ENCODE data around the gene IQCK. TPM values are rescaled to one million over a fixed set of nuclear protein-coding genes. Genes with fewer than 3 reads are reported as not detected.

The IQCK gene
- total RNA-seq, 1 donor from 2014 or later = 10.9 TPM

DNA sequence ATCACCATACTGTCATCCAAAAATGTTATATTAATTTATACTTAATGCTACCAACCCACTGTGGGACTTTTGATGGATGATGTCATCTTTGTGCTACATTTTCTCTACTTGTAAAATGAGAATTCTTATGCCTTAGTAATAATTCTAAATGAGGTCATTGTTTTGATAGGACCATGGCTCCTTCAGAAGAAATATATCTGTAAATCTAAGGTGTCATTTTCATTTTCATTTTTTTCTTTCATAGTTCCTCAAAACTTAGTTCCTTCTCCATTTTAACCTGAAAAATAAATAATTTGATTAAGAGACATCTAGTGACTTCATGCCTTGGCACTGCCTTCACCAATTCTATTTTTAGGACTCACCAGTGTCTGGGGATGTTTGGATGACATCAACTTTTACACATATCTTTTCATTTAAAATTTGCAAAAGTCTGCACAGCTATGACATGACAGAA, 117.9 kb downstream of the IQCK start:
- no peak for DNase-seq (ENCODE audit: low read depth in 2 of 2)

DNA sequence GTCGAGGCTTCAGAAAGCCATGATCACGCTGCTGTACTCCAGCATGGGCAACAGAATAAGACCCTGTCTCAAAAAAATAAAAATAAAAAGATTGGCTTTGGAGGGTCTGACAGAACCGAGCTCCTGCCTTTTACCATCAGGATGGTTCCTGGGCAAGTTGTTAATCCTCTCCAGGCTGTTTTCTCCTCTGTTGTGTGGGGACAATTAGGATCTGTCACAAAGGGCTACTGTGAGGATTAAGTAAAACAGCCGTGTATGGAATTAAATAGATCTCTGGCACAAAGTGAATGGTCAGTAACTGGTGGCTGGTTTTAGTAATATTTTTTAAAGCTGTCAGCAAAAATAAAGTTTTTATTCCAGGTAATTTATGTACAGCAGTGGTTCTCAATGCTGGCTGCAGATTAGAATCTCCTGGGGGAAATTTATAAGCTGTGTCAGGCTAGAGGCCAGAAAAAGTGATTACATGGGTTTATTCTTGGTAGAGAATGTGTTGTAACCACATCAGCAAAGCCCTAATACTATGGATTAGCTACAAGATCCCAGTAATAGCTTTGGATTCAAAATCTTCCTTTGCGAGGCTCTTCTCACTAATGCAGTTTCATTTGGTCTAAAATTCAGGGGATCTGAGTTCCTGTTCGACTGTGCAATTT, 119.4 kb downstream of the IQCK start:
- DNase-seq (ENCODE audit: low read depth in 2 of 2) = no peak

DNA sequence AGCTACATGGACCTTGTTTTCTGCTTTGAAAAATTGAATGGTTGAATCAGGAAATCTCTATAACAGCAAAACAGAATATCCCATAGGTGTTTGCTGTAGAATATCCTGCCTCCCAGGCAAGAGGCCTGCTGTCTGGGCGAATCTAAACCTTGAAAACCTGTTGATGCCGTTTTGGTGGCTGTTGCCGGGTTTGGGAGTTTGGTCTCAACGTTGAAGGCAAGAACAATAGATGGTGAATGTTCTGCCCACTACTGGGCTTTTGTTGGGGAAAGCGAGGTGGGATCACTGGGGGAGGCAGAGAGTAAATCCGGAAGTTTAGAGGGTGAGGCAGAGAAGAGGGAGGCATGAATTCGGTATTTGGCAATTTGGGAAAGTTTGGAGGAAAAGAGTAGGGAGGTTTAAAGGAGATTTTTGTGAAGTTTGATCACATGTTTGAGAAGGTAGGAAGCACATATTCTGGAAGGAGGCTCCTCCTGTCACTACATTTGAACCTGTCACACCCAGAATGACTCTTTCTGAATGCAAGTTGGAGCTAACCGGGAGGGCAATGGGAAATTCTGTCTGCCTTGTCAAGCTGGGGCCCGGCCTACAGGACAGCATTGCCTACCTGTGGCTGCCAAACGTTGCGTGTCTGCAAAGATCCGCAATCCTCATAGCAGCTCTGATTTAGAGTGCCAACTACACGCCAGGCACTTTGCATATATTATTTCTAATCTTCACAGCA, 120.1 kb downstream of the IQCK start:
- DNase-seq (ENCODE audit: low read depth in 2 of 2) = no peak

DNA sequence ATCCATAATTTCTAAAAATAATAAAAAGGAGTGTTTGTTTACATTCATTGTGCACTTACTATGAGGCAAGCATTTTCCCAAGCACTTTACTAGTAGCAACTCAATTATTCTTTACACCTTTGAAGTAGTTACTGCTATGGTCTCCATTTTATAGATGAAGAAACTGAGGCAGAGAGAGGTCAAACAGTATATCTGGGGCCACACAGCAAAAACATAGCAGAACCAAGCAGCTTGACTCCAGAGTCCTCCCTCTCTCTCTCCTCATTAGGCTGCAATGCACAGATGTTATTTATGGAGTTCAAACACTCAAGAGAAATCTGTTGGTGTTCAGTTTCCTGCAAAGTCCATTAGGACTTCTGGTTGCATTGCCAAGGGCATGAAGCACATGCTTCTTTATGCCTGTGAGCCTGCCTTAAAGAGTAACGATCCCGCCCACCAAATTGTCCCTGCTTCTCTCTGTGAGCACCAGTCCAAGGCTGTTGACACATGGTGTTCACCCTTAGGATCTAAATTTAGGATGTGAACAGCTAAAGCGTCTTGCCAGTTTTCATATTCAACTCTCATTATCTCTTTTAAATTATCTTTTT, 122.5 kb downstream of the IQCK start:
- DNase-seq (ENCODE audit: low read depth in 2 of 2) = peak in 1 of 2 donors; percentile 28

DNA sequence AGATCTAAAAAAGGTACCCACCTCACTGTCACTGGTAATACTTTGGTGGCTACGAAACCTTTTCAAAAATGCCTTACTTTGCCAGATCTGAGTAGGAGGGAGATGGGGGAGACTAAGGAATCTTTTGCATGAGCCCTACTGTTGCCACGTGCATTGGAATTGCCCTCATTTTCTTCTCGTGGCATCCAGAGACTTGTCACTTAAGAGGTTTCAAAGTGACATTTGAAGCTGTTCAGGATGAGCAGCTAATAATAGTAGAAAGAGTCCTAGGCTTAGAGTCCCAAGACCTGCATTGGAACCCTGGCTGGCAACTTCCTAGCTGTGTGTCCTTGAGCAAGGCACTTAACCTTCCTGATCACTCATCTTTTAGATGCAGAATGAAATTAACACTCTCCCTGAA, 123.1 kb downstream of the IQCK start:
- DNase-seq (ENCODE audit: low read depth in 2 of 2) = no peak

DNA sequence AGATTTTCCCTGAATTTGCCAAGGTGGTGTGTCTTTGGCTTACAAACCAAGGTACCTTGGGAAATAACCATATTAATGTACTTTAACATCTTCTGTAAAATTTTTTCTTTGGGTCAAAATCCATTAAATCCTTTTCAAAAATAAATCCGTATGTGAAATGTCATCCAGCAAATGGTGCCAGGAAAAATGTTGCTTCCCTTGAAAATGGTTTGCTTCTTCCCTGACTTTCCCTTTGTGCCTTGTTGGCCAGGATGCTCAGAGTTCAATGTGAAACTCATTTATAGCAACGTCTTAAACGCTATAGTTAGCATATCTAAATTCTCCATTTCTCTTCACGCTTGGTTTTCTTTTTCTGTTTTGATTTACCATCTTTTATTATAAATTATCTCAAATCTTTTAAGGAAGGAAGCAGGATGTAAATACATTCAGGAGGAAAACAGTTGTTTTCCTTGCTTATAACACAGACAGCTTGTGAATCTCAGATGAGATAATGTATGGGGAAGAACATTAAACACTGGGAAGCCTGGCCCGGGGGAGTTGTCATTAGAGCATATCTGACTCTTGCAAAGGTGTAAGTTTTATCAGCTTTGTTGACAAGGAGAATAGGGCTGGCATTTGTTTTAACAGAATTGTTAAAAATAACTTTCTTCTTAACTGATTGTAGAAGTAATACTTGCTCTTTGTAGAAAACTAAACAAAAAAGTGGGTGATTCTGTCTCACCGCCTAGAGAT, 124.5 kb downstream of the IQCK start:
- no peak for DNase-seq (ENCODE audit: low read depth in 2 of 2)

DNA sequence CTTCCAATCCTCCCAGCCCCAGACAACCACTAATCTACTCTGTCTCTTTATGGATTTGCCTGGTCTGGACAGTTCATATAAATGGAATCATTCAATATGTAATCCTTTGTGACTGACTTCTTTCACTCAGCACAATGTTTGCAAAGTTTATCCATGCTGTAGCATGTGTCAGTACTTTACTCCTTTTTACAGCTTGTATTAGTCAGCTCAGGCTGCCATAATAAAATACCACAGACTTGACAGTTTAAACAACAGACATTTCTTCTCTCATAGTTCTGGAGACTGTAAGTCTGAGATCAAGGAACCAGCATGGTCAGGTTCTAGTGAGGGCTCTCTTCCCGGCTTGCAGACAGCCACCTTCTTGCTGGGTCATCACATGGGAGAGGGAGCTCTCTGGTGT, 125.3 kb downstream of the IQCK start:
- no peak for DNase-seq (ENCODE audit: low read depth in 2 of 2)

DNA sequence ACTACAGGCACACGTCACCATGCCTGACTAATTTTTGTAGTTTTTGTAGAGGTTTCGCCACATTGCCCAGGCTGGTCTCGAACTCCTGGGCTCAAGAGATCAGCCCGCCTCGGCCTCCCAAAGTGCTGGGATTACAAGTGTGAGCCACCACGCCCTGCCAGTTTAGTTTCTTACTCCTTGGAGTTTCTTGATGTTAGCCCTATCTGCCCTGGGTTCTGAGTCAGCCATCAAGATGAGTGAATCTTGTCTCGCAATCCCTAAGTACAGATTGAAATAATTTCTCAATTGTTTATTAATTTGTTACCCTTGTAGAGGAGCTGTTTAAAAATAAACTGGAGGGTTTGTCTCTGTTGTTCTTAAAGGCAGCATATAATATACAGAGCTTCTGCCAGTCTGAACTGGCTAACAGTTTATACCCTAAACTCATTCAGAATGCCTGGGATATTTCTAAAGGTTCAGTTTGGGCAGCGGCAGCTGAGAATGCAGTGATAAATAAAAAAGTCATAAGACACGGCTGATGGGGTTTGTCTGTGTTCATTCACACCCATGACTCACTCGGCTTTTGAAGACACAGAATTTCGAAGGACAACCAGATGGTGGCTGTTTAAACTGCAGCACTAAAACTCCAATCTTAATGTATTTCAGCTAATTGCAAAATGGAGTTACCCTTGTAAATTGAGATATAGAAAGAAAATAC, 127.0 kb downstream of the IQCK start:
- no peak for DNase-seq (ENCODE audit: low read depth in 2 of 2)

DNA sequence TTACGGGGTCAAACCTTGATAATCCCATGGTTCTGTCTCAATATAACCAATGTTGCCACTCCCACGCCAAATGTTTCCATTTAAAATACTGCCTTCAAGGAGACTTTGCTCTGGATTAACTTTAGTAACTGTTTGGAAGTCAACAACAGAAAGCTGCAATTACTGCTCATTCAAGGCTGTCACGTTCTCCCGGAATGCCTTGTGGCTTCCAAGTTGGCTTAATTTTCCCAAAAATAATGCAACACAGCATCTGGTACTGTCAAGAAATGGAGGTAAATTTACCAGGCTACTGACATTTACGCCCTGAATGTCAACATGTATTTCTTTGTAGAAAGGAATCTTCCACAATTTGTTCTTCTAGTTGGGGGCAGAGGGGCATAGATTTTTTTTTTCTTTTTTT, 128.4 kb downstream of the IQCK start:
- DNase-seq (ENCODE audit: low read depth in 2 of 2) = no peak

DNA sequence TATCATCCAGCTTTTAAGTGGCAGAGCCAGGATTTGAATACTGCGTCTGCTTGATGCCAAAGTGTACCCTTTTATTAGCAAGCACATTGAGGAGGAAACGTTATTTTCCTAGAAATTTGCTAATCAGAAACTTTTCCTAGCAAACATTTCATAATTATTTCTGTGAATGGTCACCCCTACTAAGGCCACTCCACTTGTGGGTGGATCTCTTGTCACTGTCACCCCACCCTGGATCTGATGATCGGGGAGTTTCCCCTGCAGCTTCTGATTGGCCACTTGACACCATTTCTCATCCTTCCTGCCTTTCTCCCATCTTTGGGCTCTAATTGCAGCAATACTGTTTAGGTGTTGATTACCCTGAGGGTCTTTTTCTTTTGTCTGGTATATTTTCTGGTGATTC, 130.7 kb downstream of the IQCK start:
- no peak for DNase-seq (ENCODE audit: low read depth in 2 of 2)

DNA sequence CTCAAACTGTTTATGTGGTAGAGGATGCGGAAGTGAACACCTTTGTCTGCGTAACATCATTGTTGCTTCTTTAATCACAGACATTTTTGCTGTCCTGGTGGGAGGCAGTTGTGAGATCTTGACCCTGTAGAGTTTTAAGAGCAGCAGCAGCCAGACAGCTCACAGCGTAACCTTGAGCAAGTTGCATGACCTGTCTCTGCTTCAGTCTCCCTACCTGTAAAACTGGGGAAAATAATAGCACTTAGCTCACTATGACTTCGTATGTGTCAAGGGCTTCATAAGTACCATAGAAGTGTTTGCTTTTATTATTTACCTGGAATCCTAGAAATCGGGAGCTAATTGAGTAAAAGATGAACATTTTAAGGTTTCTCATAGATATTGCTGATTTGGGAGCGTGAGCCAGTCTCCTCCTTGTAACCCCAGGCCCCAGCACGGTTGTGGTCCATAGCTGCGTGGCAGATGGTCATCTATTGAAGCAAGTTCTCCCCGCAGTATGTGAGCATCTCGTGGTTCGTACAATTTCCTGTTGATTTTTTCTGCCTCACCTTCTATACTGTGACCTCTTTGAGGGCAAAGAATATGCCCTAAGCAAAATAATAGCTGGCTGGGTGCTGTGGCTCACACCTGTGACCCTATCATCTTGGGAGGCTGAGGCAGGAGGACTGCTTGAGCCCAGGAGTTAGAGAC, 132.2 kb downstream of the IQCK start:
- no peak for DNase-seq (ENCODE audit: low read depth in 2 of 2)

DNA sequence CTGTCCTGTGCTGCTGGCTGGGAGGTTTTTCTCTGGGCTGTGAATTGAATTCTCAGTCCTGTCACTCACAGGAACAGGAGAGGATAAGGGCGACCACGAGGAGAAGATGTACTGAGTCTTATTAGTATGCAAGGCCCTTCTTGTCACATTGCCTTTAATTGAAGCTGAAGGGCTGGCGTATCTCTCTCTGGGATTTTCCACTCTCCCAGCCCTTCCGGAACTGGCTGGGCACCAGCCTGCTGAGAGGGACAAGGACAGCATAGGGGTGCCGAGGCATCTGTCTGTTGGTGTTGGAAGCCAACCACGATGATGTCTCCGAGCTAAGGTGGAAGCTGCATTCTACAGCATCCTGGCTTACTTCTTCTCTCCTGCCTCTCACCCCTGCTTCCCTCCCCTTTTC, 133.4 kb downstream of the IQCK start:
- DNase-seq (ENCODE audit: low read depth in 2 of 2) = peak; percentile 29 to 52

DNA sequence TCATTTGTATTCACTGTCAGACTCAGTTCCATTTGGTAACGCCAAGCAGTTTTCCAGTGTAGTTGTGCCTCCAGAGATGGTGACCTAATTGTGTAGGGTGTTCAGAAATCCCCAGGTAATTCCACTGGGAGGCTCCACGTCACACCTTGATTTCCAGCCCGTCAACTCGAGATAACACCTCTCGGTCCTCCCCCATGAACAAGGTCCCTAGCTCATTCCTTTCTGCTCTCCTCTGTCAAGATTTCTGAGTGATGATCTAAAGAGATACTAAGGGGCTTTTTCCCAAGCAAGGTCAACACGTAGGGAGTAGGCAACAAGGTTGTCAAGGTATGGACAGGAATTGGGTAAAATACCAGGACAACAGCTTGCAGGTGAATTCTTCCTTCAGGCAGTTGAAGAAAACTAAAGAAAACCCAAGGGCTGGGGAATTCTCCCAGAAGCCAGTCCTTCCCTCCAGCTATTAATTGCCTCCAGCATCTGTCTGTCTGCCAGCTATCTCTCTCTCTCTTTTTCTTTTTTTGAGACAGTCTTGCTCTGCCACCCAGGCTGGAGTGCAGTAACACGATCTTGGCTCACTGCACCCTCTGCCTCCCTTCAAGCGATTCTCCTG, 135.2 kb downstream of the IQCK start:
- DNase-seq (ENCODE audit: low read depth in 2 of 2) = no peak

DNA sequence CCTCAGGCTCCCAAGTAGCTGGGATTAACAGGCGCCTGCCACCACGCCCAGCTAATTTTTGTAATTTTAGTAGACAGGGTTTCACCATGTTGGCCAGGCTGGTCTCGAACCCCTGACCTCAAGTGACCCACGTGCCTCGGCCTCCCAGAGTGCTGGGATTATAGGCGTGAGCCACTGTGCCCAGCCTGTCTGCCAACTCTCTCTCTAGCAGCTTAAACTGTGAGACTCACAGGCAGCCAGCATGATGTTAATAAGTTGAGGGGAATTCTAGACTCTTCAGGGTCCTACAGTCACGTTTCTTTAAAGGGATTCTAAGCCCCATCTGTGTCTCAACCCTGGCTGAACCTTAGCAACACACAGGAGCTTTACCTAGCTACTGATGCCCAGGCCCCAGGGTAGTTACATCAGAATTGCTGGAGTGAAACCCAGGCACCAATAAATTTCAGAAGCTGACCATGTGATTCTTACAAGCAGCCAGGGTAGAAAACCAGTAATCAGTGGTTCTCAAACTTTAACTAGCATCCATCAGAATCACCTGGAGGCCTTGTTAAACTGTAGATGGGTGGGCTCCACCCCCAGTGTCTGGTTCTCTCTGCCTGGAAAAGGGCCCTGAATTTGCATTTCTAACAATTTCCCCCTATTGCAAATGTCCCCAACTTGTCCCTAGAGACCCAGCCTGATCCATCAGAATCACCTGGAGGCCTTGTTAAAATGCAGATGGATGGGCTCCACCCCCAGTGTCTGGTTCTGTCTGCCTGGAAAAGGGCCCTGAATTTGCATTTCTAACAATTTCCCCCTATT, 135.9 kb downstream of the IQCK start:
- no peak for DNase-seq (ENCODE audit: low read depth in 2 of 2)

DNA sequence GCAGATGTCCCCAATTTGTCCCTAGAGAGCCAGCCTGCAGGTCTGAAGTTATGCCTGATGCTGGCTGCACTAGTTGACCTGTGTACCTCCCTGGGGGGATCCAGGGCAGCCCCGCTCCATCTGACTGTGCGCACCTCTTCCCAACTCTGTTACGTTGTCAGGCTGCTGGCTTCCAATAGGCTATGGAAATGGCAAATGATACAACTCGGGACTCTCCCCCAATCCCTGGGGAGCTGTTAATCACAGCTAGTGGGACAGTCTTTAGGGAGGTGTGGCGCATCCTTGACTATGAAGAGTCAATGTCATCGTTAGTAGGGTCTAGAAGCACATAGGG, 136.4 kb downstream of the IQCK start:
- no peak for DNase-seq (ENCODE audit: low read depth in 2 of 2)

DNA sequence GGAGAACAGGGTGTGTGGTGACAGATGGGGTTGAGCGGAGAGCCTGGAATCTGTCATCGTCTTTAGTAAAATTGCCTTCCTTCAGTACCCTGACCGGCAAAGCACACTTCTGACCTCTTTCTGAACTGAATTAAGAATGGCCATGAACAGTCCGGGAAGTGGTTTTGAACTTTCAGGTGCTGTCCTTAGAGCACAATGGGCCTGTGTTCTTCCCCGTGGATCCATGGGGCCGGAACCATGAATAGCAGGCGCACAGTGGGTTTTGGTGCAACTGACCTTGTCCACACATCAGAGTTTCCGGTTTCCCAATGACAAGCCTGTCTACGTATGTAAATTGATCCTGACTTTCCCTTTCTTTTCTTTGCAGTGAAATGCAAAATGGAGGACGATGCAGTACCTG, 138.0 kb downstream of the IQCK start:
- DNase-seq (ENCODE audit: low read depth in 2 of 2) = no peak

DNA sequence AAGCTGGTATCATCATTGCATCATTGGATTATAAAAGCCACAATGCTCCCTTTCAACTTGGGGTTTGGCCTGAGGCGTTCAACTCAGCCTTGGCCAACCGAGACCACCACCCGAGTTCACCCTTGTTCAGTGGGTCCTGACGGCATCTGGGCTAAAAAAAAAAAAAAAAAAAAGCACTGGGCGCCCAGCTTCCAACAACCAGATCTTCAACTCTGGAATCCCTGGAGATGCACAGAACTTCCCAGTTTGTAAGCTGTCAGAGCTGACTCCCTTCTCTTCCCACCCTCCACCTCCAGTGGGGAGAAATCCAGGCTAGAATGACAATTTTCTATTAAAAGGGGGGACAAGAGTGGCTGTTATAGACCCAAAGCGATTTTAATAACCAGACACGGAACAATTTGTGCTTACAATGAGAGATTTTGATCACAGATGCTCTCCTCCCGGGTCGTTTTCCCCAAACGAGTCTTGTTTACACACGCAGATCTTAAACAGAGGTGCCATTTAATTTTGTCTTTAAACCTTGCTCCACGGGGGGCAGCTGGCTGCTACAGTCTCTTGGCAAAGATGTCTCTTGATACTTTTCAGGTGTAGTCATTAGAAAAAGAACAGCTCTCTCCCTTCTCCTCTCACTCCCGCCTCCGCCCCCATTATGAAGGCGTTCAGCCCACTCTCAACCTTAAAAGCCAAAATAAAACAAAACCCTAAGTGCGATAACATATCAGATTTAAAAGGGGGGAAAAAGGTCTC, 139.7 kb downstream of the IQCK start:
- DNase-seq (ENCODE audit: low read depth in 2 of 2) = no peak

DNA sequence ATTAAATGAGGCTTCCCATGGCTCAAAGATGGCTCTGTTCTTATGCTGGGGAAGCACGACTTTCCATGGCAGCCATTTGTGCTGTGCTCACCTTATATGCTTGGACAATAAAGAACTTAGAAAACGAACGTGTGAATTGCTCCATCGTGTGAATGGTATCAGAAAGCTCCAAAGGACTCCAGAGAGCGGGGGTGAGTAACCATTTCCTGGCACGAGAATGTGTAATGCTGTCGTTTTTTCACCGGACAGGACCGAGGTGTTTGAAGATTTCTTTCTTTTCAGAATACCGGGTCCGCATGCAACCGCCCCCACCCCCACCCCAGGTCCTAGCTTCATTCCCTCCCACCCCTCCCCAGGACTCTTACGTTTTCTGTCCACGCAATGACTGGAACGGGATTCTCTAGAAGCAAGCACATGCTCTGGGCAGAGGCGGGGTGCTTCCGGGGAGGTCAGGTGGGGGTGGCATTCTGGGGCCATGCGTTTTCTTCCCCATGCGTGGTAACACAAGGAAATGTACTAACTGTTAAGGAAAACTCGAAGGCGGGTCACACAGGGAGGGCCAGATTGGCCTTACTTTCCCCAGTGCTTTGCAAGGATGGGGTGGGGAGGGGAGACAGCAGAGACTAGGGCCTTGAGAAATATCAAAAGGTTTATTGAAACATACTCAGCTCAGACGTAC, 140.4 kb downstream of the IQCK start:
- peak; percentile 47 to 79 for DNase-seq (ENCODE audit: low read depth in 2 of 2)

DNA sequence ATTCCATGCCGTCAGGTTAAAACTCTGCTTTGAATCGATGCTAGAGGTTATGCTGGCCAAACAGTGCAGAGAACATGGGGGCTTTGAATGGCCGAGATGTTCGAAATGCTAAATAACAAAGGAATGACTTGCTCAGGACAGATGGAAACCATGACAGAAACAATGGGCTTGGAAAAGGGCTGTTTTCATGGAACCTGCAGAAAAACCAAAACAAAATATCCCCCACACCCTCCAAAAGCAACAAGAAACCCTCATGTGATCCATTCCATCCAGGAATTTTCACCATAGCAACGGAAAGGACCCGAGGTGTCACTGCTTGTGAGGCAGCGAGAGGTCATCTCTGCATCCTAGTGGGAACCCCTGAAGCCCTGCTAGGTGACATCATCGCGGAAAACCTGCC, 141.1 kb downstream of the IQCK start:
- DNase-seq (ENCODE audit: low read depth in 2 of 2) = peak in 1 of 2 donors; percentile 66
